GM13977 (cell line): ENCODE measurements around the gene CDH20.

Source experiments
- DNase-seq: peaks from one replicate; pipeline ENCODE4 v3.0.0; 2012; ENCODE audit warnings: low spot score
- in situ Hi-C: fragments of 300-500 bp; cut with MboI; formaldehyde crosslinking; loops from one replicate; pipeline ENCODE4 v1.12.0; 2022; ENCODE audit warnings: low sequenced_read_pairs, low pct_unique_long_range_greater_than_20kb, mixed read lengths, inconsistent platforms; ENCODE audit not compliant: unreplicated experiment
- TF ChIP-seq, protein P1 (sequence below): IDR thresholded peaks from 2 replicates; pipeline ENCODE4 v1.5.1; 2012; ENCODE audit warnings: mild to moderate bottlenecking, control low read depth; ENCODE audit not compliant: insufficient read depth; ENCODE audit errors: extremely low read depth, missing control alignments

The CDH20 gene

DNA sequence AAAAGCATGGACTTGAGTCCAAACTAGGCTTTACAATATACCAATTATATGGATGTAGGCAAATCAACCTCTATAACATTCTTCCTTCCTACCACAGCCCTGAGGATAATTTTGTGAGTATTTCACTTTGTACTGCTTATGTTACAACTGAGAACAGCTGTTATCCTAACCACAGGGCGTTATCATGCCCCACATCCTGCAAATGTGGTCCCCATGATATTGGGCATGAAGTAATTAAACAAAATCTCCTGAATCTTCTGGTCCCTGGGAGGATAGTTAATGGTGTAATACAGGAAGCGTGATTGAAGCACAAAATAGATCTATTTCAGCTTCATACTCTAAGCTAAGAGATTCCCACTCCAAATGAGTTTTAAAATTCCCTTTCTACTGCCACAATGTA is 223.6 kb downstream of the CDH20 start:
- TF ChIP-seq, protein P1, sequence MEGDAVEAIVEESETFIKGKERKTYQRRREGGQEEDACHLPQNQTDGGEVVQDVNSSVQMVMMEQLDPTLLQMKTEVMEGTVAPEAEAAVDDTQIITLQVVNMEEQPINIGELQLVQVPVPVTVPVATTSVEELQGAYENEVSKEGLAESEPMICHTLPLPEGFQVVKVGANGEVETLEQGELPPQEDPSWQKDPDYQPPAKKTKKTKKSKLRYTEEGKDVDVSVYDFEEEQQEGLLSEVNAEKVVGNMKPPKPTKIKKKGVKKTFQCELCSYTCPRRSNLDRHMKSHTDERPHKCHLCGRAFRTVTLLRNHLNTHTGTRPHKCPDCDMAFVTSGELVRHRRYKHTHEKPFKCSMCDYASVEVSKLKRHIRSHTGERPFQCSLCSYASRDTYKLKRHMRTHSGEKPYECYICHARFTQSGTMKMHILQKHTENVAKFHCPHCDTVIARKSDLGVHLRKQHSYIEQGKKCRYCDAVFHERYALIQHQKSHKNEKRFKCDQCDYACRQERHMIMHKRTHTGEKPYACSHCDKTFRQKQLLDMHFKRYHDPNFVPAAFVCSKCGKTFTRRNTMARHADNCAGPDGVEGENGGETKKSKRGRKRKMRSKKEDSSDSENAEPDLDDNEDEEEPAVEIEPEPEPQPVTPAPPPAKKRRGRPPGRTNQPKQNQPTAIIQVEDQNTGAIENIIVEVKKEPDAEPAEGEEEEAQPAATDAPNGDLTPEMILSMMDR, result no peak
- in situ Hi-C loops, result no loop called here
- no peak for DNase-seq

GRCh38 chr18:61569176-61569892 is 236.1 kb downstream of the CDH20 start:
- DNase-seq, result no peak
- TF ChIP-seq, protein P1, result no peak
- in situ Hi-C loops, result no loop called here

GRCh38 chr18:61570070-61570469 is 236.8 kb downstream of the CDH20 start:
- TF ChIP-seq, protein P1, result no peak
- in situ Hi-C loops, result no loop called here
- DNase-seq, result no peak

DNA sequence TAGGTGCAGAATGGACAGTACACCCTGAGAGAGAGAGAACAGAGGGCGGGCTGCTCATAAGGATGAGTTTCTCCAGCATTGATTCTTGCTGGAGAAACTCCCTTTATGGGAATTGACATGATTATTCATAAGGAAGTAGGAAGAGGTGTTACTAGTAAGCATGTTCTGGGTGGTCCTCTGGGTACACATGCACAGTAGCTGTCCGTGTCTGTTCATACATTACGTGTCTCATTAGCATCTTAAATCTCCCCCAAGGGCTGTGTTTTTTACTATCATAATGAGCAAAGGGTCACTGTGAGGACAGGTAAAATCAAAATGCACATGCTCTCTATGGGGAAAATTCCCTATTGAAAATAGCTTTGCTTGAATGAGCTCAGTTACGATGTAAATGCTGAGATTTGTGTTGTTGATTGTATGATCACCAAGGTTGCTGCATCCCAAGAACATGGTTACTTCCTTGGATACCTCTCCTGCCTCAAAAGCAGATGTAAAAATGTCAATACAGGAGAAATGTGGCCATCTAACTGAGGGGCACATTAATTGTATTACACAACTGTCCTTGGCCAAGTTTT is 238.9 kb downstream of the CDH20 start:
- TF ChIP-seq, protein P1, result no peak
- in situ Hi-C loops, result no loop called here
- no peak for DNase-seq

GRCh38 chr18:61572871-61573270 is 239.6 kb downstream of the CDH20 start:
- in situ Hi-C loops, result no loop called here
- no peak for DNase-seq
- TF ChIP-seq, protein P1, result no peak

GRCh38 chr18:61574665-61575064 is 241.4 kb downstream of the CDH20 start:
- DNase-seq, result no peak
- in situ Hi-C loops, result loop anchor here (25.0 kb wide), 1 partner anchor 563 kb away; no protein-coding TSS in a partner anchor
- TF ChIP-seq, protein P1, result no peak

DNA sequence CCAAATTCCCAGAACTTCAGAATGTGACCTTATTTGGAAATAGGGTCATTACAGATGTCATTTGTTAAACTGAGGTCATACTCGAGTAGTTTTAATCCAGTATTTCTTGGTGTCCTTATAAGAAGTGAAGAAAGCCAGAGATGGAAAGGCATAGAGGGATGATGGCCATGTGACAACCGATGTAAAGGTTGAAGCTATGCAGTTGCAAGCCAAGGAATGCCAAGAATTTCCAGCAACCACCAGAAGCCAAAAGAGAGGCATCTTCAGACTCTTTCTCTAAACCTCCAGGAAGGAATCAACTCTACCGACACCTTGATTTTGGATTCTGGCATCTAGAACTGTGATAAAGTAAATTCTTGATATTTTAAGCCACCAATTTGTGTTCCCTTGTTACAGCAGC is 242.2 kb downstream of the CDH20 start:
- no peak for DNase-seq
- TF ChIP-seq, protein P1, result no peak
- in situ Hi-C loops, result loop anchor here (25.0 kb wide), 1 partner anchor 562 kb away; no protein-coding TSS in a partner anchor
